ENCODE measurements around the gene CAMK1D.

Gene CAMK1D

DNA sequence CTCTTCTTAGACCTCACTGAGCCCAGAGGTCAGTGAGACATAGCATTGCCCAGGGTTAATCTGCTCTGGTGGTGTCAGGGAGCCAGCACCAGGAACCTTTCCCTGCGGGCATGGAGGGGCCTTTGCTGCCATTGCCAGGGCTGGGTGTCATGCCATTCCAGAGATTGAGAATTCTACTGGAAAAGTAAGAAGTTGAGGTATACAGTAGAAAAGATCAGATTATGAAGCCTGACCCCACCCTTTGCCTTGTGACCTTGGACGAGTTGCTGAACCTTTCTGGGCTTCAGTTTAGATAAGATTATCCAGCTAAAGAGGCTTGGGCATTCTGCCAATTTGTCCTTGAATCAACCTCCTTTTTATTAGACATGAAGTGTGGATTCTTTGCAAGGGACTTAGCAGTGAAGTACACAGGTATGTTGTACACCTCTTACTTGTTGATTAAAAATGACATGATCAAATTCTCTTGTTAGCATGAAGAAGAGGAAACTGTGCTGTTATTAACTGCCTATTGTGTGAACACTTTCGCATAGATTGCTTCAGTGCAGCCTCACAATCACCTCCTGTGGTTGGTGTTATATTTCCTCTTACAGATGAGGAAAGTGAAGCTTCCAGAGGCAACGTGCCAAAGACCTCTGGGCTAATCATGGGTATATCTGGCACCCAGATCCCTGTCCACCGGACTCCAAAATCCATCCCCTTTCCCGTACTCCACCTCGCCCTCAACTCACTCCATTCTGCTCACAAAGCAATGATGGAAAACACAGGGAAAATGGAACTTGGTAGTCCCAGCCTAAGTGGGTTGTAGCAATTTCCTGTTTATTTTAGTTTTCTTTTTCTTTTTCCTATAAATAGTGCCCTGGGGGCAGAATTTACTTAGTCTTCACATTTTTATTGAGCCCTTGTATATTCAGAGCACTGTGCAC lies 151.3 kb downstream of the CAMK1D start:
- DNase-seq: no peak

DNA sequence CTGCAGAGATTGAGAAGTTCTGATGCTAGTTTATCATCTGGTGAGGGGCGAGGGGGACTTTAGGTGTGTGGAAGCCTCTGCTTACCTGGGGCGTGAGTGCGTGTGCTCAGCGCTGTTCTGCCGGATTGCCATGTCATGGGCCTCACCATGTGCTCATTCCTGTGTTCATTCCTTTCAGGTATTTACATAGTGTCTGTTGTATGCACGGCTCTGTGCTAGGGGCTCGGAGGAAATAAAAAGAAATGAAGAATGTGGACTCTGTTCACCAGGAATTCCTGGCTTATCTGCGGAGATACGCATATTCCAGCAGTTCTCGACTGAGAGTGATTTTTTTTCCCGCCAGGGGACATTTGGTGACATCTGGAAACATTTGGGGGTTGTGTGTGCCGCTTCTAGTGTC lies 152.0 kb downstream of the CAMK1D start:
- no peak for DNase-seq

DNA sequence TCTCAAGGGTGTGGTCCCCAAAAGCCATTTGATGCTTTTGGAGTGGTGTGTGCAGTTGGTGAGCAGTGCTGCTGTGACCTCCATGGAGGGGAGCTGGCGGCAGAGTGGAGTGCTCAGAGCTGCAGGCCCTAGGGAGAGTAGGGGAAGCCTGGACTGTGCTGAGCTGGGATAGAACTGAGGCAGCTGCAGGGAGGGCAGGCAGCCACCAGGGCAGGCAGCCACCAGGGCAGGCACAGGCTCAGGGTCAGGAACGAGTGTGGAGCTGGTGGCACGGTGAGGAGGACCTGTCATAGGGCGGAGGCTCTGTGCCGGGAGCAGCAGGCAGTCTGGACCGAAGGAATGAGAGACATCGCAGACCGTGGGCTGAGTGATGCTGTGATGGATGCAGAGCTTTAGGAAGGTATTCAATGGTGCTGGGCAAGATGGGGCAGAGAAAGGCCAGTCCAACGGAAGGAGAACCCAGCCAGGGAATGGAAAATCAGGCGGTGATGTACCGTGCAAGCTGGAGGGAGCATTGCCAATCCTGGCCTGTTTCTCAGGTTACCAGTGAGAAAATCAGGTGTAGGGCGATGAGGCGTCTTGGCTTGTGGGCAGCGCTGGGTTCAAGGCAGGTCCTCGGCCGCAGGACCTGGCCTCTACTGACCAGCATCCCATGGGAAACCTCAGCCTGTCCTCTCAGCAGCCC lies 152.6 kb downstream of the CAMK1D start:
- no peak for DNase-seq

DNA sequence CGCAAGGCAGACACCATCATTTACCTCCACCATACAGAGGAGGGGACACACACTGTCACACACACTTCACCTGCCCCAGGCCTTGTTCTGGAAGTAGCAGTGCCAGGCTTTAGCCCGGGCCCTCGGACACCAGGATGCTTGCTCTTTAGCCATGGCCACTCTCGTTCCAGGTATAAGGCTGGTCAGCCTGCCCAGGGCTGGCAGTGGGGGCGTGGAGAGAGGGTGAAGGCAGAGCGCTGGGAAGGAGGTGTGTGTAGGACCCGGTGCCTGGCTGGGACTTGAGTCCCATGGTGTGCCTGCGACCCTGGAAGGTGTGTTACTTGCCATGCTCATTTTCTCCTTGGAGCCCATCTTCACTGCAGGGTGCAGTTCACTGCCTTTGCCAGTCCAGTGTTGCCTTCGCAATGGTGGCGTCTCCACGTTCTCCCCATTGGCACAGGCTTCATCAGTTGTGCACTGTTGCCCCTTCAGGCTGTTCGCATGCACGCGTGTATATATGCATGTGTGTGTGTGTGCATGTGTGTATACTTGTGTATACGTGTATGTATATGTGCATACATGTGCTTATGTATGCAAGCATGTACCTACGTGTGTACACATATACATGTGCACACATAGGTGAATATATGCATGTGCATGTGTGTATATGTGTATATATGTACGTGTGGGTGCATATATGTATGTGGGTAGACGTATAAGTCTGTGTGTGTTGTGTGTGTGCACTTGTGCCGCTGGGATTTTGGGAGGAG lies 153.4 kb downstream of the CAMK1D start:
- DNase-seq: no peak

DNA sequence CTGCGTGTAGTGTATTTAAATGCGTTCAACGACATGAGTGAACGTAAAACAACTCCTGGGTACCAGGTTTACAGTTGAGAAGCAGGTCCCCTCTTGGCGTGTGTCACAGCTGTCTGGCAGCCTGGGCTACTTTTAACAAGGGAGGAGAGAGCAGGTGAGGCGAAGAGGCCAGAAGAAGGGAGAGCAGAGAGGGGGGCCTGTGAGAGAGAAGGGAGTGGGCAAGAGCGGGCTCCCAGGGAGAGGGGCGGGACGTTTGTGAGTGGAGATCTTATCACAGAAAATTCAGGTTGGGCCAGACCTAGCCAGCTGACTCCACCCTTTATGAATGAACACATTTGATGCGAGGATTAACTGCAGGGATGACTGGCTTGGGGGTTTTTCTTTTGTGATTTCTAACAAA lies 154.0 kb downstream of the CAMK1D start:
- no peak for DNase-seq

DNA sequence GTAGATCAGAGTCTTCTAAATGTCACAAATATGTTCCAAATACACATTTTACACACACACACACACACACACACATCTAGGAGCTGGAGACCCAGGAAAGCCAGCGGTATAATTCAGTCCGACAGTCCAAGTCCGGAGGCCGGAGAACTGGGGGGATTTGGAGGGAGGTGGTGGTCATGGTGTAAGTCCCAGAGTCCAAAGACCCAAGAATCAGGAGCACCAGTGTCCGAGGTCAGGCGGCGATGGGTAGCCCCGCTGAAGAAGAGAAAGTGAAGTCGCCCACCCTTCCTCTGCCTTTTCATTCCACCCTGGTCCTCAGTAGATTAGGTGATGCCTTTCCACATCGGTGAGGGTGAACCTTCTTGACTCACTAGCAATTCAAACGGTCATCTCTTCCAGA lies 154.8 kb downstream of the CAMK1D start:
- no peak for DNase-seq

DNA sequence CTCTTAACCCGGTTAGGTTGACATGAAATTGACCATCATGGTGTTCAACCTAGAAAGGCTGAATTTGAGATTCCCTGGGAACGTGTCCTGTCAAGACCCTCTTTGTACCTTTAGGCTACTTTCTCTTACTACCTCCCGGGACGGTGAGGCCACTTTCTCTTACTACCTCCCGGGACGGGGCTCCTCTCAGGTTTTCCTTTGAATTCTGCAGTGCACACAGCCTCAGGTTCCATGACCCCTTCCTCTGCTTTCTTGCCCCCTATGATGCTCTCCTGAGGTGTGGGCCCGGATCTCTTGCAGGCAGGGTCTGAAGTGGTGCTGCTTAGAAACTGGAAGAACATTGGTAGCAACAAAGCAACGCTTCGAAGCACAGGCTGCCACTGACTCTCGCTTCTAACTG lies 155.3 kb downstream of the CAMK1D start:
- no peak for DNase-seq

DNA sequence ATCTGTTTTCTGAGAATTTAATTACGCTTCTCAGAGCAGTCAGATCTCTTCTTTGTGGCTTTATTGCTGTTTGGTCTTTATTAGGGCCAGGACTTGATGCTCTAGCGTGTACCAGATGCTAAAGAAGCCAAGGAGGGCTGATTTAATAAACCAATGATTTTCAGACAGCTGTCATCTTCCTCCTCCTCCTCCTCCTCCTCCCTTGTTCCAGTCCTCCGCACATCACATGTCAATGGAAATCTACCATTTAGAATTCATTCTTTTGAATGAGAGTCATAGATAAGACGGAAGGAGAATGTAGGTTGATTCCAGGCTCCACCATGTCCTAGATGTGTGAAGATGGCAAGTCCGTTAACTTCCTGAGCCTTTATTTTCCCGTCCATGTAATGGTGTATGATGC lies 156.3 kb downstream of the CAMK1D start:
- DNase-seq: no peak

DNA sequence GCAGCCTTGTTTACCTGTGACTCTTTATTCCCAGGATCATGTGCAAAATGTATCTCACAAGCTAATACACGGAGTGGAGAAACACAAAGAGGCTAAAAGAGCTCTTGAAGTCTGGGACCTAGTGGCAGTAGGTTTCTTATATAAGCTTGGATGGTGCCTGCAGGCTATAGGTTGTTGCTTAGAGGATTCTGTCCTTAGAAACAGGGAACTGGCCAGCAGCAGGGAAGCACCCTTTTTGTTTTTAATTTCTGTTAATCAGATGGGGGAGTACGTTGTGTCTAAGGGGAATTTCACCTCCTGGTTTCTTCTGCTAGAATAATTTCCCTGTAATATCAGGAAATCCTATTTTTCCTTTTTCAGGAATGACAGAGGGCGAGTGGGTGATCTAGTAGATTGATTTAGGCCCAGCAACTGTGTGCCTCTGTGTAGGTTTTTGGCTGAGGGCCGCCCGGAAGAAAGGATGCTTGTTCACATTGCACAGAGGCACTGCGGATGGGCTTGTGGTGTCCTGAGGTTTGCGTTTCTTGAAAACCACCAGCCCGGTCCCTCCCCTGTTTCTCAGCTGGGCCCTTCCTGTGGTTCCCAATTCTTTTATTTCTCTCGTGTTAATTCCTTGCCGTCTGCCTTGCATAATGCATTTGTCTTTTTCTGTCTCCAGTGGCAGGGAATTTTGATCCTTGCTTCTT lies 158.0 kb downstream of the CAMK1D start:
- no peak for DNase-seq

DNA sequence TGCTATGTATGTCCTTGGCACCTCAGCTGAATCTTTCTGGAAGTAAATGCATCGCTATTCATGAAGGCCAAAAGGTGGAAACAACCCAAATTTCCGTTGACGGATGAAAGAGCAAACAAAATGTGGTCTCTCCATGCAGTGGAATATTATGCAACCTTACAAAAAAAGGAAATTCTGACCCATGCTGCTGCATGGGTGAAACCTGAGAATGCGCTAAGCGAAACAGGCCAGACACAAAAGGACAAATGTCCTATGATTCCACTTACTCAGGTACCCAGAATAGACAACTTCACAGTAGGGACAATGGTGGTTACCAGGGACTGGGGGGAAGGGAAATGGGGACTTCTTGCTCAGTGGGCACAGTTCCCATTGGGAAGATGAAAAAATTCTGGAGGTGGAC lies 158.8 kb downstream of the CAMK1D start:
- no peak for DNase-seq

DNA sequence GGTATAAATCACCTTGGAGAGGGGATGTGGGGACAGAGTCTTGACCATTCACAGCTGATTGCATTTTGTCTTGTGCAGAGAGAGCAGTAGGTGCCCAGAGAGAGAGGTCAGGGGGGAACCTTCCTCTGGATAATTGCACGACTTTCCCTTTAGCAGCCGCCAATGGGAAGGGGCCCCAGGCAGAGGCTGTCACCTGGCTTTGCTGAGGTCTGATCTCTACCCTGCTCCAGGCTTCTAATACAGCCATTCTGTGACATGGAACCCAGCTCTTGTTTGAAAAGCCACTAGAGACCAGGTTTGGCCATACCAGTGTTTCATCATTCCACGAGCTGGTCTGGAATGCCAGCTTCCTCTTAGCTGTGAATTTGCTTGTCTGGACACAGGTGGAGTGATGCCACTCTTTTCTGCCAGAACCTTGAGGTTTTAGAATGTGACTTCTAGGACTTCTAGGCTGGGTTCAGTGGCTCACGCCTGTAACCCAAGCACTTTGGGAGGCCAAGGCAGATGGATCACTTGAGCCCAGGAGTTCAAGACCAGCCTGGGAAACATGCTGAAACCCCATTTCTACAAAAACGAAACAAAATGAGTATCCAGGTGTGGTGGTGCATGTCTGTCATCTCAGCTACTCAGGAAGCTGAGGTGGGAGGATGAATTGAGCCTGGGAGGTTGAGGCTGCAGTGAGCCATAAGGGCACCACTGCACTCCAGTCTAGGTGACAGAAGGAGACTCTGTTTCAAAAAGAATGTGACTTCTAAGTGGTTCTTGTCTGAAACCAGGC lies 159.9 kb downstream of the CAMK1D start:
- DNase-seq: no peak

DNA sequence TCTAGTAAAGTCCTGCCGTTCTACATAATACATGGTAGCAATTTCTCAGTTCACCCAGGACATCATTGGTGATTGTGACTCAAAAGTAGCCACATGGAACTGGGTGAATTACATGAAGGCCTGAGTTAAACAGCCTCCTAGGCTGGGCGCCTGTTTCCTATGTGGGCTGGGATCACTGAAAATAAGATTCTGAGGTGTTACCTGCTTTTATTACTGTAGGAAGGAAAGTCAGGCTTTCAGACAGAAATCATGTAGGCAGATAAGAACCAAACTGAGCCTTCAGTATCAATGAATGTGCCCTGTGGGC lies 160.4 kb downstream of the CAMK1D start:
- DNase-seq: no peak

DNA sequence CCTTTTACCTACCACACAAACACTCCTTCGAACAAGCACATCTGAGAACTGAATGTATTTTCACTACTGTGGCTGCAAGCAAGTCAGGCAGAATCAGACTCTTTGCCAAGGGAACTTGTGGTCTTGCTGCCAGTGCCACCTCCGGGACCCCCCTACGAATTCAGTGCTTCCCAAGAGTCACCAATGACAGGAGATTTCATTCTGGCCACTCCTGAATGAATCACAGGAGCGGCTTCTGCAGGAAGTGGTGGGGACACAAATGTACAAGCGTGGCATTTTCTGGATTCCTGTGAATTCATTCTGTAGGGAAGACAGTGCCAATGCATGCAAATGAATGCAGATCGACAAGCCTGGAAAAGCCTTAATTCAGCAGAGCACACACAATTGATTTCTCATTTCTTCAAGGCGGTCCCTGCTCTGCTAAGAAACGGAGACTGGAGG lies 161.2 kb downstream of the CAMK1D start:
- DNase-seq: peak; percentile 53

DNA sequence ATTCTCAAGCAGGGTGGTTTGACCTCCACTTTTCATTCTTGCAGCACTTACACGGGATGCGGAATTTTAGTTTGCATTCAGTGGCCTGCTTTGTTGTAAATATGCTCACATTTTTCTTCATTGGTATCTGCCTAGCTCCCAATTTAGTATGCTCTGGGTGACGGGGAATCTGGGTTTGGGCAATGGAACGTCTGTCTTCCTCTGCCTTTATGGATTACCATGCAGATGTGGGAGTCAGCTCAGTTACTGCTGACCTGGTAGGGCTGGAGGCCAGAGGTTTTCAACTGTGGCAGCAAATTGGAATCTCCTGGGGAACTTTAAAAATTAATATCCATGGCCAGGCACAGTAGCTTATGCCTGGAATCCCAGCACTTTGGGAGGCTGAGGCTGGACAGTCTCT lies 161.6 kb downstream of the CAMK1D start:
- no peak for DNase-seq

DNA sequence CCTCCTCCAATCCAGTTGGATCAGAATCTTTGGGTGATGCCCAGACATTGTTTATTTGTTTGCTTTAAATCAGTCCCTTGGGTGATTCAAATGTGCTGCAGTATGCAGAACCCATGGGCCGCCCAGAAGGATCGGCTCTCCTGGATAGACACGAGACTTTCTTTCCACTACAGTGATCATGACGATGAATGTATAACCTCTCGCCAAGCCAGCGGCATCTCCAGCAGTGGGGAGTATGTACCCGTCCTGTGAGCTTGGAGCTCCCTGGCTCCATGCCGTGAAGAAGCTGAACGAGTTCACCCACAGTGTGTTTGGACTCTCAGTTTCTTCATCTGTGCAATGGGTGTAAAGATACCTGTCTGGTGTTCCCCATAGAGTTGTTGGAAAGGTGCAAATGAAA lies 162.3 kb downstream of the CAMK1D start:
- DNase-seq: no peak

DNA sequence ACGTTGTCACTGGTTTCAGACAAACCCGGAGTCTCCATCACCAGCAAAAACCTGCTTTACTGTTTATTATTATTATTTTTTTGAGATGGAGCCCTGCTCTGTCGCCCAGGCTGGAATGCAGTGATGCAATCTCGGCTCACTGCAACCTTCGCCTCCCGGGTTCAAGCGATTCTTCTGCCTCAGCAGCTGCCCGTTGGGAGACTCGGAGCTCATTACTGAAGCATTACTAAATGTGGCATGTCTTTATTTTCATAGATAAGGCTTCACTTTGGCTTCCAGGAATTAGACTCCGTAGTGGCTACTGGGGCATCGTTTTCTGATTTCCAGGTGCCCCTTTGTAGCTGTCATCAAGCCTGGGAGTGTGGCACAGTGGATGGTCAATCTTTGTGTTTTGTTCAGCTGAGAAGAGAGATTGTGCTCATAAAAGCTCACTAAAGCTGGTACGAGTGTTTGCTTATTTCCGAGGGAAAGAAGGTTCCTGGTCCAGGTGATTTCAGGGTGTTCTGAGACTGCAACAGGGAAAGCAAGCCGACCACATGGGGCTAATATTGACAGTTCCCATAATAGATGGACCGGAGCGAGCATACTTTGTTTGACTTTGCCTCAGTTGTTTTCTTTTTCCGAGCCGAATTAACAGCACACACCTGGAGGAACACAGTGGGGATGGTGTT lies 163.1 kb downstream of the CAMK1D start:
- DNase-seq: no peak

DNA sequence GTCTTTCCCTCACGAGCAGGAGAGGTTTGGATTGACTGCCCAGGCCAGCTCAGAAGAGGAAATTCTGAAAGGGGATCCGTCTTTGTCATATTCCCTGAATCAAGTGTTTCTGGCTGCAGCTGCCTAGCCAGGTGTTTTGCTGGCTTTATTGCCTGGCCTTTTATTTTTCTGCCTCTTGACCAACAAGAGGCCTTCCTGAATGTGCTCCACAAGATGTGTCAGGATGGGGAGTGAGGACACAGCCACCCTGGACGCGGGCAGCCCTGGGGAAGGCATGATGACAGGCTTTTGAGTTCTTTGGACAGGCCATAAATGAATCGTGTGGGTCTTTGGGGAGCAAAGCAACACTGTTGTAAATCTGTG lies 163.6 kb downstream of the CAMK1D start:
- no peak for DNase-seq

DNA sequence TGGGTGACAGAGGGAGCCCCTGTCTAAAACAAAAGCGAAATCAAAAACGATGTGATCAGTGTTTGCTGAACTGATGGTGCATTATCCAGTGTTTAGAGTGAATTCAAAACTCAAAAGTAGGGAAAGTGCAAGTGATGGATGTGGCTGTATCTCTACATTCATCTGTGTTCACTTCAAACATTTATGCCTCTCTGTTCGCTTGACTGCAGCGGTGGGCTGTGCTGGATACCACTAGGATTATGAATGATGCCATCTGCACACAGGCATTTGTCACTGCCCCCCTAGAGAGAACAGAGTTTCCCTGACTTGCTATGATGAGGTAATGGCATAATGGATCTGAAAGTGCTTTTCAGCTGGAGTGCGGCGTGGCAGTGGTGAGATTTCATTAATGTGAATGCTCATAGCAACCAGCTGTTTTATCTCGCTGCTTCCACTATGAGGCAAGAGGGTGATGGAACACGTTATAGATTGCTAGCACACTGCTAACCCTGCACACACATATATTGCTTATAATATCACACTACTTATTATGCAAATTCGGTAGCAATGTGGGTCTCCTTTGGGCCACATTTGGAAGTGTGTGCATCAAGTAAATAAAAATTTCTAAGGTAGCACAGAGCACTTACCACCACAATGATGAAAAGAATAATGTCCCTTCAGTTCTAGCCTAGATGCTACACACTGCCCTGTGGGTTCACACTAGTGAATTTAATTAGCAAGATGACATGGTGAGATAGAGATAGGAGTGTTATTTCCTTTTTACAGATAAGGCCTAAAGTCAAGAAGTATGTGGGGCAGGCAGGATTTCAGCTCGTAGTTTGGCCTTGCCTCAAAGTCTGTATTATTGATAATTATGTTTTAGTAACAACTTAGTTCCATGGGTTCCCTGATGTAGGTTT lies 164.7 kb downstream of the CAMK1D start:
- DNase-seq: no peak

DNA sequence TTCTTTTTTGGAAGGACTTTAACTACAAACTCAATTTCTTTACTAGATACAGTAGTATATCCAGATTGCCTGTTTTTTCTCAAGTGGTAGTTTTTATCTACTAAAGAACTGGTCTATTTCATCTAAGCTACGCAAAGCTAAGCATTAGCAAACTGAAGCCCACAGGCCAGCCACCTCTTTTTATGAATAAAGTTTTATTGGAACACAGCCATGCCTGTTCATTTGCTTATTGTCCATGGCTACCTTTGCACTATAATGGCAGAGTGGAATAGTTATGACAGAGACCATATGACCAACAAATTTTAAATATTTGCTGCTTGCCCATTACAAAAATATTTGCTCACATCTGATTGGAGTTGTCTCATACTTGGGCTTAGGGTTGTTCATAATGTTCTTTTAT lies 168.7 kb downstream of the CAMK1D start:
- DNase-seq: no peak

DNA sequence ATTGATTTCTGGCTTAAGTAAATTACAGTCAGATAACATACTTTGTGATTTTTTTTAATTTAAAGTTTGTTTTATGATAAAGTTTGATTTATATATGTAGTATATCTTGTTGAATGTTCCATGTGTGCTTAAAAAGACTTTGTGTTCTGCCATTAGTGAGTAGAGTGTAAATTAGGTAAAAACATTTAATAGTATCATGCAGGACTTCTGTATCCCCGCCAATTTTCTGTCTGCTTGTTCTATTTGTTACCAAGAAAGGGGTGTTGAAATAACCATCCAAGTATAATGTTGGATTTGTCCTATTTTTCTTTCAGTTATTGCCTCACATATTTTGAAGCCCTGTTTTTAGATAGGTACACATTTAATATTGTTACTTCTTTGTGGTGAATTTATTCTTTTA lies 172.1 kb downstream of the CAMK1D start:
- no peak for DNase-seq

DNA sequence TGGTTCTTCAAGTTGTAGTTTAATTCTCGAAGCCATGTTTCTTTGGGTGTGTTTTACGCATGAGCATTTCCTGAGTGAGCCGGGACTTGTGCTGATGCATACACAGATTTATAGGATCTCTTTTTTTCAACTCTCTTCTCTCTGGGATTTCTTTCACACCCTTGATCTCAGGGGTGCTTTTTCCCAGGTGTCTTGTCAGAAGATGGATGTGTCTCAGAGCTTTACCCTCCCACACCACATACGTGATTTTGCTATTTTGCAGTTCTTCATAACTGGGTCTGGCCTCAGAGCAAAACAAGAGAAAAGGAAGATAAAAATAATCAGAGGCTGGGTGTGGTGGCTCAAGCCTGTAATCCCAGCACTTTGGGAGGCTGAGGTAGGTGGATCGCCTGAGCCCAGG lies 177.0 kb downstream of the CAMK1D start:
- no peak for DNase-seq

Measured in fibroblast of skin of scalp (primary cell).